Measurements from ENCODE around the gene STC2.

Gene STC2

DNA sequence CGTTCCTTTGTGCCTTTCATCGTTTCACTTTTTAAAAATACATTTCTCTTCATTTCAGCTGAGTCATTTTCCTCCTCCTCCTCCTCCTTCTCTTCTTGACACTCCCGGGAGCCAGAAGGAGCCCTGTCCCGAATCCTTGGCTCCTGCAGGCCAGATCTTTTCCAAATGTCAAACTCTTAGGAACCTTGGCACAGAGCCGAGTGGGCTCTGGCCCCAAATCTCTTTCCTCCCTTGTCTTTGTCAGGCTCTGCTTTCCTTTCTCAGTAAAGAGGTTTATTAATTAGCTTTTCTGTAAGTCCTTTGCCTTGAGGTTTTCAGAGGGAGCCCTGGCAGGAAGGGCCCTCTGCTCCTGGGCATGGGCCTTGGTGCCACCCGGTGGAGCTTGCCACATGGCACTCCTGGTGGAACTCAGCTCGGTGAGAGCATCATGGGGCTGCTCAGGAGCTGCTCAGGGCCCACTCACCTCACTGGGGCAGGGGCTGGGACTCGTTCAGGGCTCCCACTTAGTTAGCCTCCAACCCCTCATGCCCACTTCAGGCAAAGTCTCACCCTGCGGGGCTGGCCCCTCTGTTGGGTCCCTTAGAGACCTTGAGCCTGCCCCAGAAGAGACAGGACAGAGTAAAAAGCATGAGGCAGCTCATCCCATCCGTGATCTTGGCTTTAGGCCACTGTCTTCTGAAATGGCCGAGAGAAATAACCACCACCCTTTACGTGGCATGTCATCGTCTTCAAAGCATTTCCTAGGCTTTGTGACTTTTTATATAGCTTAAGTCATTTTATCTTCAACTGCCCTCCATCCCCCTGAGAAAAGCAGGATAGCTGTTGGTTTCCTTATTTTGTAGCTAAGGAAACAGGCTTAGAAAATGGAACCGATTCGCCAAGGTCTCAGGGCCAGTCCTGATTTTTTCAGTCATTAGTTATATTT, 17.1 kb downstream of the STC2 start:
- Histone ChIP-seq H3K4me3 (ENCODE audit: low read length) (peak overlapping the region; percentile 67), H3K27me3 (replicated peaks; ENCODE audit: control insufficient read depth, insufficient read depth, low read length) (no peaks in the 10 kb centered on the region), H3K4me1 (ENCODE audit: control insufficient read depth, insufficient read depth, low read length) (peaks cover 58% of the 10 kb centered on the region), H3K9me3 (ENCODE audit: control insufficient read depth, low read length) (peaks cover 11% of the 10 kb centered on the region), H3K36me3 (ENCODE audit: control insufficient read depth, insufficient read depth, low read length, severe bottlenecking) (no peaks in the 10 kb centered on the region), H3K9ac (ENCODE audit: low read length) (peak overlapping the region; percentile 86)
- DNase-seq (ENCODE audit: low read depth): peak; percentile 62

DNA sequence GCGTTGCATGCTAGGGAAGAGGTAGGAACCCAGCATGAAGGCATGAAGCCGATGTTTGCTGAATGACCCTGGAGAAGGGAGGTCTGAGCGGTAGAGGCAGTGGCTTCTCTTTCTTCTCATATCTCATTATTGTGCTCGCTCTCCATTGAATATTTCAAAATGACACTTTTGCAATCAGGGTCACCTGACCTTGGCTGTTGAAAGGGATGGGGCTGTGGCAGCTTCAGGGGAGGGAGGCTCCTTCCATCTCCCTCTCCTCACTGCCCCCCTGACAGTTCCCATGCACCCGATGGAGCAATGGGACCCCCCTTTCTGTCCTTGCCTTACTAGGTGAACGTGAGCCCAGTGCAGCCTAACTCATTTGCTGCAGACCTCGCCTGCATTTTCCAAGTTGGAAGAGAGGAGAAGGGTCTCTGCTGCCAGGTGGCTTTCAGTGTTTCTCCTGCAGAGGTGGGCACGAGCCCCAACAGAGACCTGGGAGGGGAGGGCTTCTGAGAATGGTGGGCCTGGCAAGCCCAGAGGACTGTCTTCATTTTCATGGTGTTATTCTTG, 17.9 kb downstream of the STC2 start:
- no peaks in the 10 kb centered on the region for H3K36me3 ChIP-seq (ENCODE audit: control insufficient read depth, insufficient read depth, low read length, severe bottlenecking)
- peak overlapping the region; percentile 67 for H3K4me3 ChIP-seq (ENCODE audit: low read length)
- no peaks in the 10 kb centered on the region for H3K27me3 ChIP-seq (replicated peaks; ENCODE audit: control insufficient read depth, insufficient read depth, low read length)
- peak overlapping the region; percentile 86 for H3K9ac ChIP-seq (ENCODE audit: low read length)
- no peak for DNase-seq (ENCODE audit: low read depth)
- H3K4me1 ChIP-seq (ENCODE audit: control insufficient read depth, insufficient read depth, low read length): peaks cover 50% of the 10 kb centered on the region
- peaks cover 11% of the 10 kb centered on the region for H3K9me3 ChIP-seq (ENCODE audit: control insufficient read depth, low read length)

DNA sequence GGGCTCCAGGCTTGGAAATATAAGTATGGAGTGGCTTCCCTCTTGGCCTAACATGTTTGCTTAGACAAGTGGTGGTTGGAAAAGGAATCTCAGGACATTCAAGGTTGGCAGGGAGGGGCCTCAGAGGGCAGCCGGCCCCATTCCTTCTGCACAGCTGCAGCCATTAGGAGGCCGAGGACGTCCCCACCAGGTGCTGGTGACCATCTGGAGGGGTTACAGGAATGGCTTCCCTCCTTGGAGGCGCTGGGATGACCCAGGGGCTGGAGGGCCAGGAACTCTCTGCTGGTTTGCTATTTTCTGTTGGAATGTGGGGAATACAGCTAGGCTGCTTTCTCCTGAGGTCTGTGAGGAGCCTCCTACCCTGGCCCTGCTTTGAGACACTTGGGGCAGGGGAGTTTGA, 18.5 kb downstream of the STC2 start:
- no peaks in the 10 kb centered on the region for H3K27me3 ChIP-seq (replicated peaks; ENCODE audit: control insufficient read depth, insufficient read depth, low read length)
- H3K4me1 ChIP-seq (ENCODE audit: control insufficient read depth, insufficient read depth, low read length): peaks cover 48% of the 10 kb centered on the region
- no peaks in the 10 kb centered on the region for H3K36me3 ChIP-seq (ENCODE audit: control insufficient read depth, insufficient read depth, low read length, severe bottlenecking)
- peaks cover 11% of the 10 kb centered on the region for H3K9me3 ChIP-seq (ENCODE audit: control insufficient read depth, low read length)
- peak overlapping the region; percentile 9 for H3K9ac ChIP-seq (ENCODE audit: low read length)
- no peak overlapping the region for H3K4me3 ChIP-seq (ENCODE audit: low read length)
- DNase-seq (ENCODE audit: low read depth): no peak

DNA sequence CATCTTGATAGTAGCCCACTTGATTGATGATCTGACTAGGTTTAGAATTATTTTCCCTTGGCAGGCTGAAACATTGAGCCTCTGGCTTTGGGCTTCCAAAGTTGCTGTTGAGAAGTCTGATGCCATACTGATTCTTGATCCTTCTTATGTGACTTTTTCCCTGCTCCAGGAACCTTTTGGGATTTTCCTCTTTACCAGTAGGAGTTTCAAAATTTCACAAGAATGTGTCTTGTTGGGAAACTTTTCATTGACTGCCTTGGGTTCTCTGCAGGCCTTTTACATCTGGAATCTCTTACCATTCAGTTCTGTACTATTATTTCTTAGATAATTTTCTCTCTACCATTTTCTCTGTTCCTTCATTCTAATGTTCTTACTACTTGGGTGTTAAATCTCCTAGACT, 20.0 kb downstream of the STC2 start:
- Histone ChIP-seq H3K4me1 (ENCODE audit: control insufficient read depth, insufficient read depth, low read length) (peaks cover 46% of the 10 kb centered on the region), H3K27me3 (replicated peaks; ENCODE audit: control insufficient read depth, insufficient read depth, low read length) (no peaks in the 10 kb centered on the region), H3K36me3 (ENCODE audit: control insufficient read depth, insufficient read depth, low read length, severe bottlenecking) (no peaks in the 10 kb centered on the region), H3K9me3 (ENCODE audit: control insufficient read depth, low read length) (peaks cover 11% of the 10 kb centered on the region), H3K9ac (ENCODE audit: low read length) (no peak overlapping the region), H3K4me3 (ENCODE audit: low read length) (peak overlapping the region; percentile 3)
- peak; percentile 78 for DNase-seq (ENCODE audit: low read depth)

DNA sequence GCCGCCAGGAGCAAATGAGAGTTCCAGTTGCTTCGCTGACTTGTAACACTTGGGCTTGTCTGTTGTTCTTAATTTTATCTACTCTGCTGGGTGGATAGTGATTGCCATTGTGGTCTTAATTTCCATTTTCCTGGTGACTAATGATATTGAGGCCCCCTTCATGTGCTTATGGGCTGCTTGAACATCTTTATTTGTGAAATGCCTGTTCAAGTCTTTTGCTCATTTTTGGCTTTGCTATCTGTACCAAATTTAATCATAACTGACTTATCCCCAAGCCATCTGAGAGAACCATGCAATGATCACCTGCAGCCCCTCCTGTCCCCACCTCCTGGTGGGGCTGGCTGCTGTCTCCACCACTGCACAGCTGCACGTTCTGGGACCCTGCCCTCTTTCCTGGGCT, 20.5 kb downstream of the STC2 start:
- no peaks in the 10 kb centered on the region for H3K36me3 ChIP-seq (ENCODE audit: control insufficient read depth, insufficient read depth, low read length, severe bottlenecking)
- DNase-seq (ENCODE audit: low read depth): no peak
- peaks cover 11% of the 10 kb centered on the region for H3K9me3 ChIP-seq (ENCODE audit: control insufficient read depth, low read length)
- H3K4me3 ChIP-seq (ENCODE audit: low read length): peak overlapping the region; percentile 3
- H3K27me3 ChIP-seq (replicated peaks; ENCODE audit: control insufficient read depth, insufficient read depth, low read length): no peaks in the 10 kb centered on the region
- H3K4me1 ChIP-seq (ENCODE audit: control insufficient read depth, insufficient read depth, low read length): peaks cover 42% of the 10 kb centered on the region
- H3K9ac ChIP-seq (ENCODE audit: low read length): no peak overlapping the region

DNA sequence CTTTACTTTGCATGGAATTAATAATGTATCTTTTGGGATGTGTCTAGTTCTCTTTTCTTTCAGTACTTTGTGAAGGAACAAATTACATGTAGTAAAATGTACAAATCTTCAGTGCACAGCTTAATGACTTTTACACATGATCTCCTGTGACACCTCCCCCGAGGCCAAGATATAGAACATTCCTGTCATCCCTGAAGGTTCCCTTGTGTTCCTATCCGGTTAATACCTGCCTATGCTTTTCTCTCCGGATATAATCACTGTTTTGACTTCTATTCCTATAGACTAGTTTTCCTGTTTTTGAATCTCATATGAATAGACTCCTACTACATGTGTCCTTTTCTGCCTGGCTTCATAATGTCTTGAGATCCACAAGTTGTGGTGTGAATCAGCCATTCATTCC, 21.5 kb downstream of the STC2 start:
- Histone ChIP-seq H3K4me3 (ENCODE audit: low read length) (no peak overlapping the region), H3K4me1 (ENCODE audit: control insufficient read depth, insufficient read depth, low read length) (peaks cover 46% of the 10 kb centered on the region), H3K36me3 (ENCODE audit: control insufficient read depth, insufficient read depth, low read length, severe bottlenecking) (no peaks in the 10 kb centered on the region), H3K27me3 (replicated peaks; ENCODE audit: control insufficient read depth, insufficient read depth, low read length) (no peaks in the 10 kb centered on the region), H3K9me3 (ENCODE audit: control insufficient read depth, low read length) (peaks cover 11% of the 10 kb centered on the region), H3K9ac (ENCODE audit: low read length) (no peak overlapping the region)
- DNase-seq (ENCODE audit: low read depth): no peak

DNA sequence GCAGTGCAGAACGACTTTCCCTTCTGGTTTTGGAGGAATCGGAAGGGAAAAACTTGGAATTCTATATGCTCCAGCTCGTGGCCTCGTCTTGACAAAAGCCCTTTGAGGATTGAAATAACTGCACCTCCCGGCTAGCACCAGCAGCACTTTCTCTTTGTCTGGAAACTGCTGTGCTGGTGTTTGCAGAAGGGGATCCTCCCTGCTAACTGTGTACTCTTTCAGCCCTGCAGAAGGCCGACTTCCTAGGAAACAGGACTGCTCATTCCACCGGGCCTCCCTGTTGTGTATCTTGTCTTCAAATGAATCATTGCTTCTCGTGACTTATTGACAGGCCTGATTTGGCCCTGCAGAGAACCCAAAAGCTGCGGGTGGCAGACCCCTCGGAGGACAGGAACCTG, 23.6 kb downstream of the STC2 start:
- H3K36me3 ChIP-seq (ENCODE audit: control insufficient read depth, insufficient read depth, low read length, severe bottlenecking): no peaks in the 10 kb centered on the region
- no peaks in the 10 kb centered on the region for H3K27me3 ChIP-seq (replicated peaks; ENCODE audit: control insufficient read depth, insufficient read depth, low read length)
- H3K4me1 ChIP-seq (ENCODE audit: control insufficient read depth, insufficient read depth, low read length): peaks cover 26% of the 10 kb centered on the region
- no peak for DNase-seq (ENCODE audit: low read depth)
- no peak overlapping the region for H3K4me3 ChIP-seq (ENCODE audit: low read length)
- H3K9ac ChIP-seq (ENCODE audit: low read length): no peak overlapping the region
- H3K9me3 ChIP-seq (ENCODE audit: control insufficient read depth, low read length): peaks cover 11% of the 10 kb centered on the region

DNA sequence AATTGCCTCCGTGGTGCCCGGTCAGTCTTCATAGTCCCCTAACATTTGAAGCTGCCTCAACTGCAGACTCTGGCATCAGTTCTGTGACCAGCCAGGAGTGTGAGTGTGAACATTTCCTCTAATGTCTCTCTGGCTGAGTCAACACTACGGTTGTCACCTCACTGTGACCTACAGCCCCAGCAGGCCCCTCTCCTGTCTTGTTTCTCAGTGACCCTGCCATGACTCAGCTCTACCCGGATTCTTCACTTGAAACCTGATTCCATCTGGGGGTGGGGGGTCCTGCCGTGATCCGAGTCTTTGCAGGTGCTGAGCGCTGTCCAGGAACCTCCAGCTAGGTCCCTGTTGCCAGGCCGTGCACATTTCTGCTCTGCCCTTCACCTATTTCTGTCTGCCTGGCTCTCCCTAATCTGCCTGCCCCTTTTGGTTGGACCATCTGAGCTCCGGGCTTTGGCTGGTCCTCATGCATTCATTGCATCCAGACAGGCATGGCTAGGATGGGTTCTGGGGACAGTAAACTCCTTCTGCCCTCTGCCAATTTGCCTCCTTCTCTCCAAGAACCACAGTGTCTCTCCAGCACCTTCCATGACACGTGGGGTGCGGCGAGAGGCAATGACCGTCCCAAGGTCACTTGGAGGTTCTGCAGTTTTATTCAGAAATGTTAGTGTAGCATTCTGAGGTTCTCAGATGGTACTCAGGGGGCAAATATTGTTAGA, 24.2 kb downstream of the STC2 start:
- H3K36me3 ChIP-seq (ENCODE audit: control insufficient read depth, insufficient read depth, low read length, severe bottlenecking): no peaks in the 10 kb centered on the region
- H3K27me3 ChIP-seq (replicated peaks; ENCODE audit: control insufficient read depth, insufficient read depth, low read length): no peaks in the 10 kb centered on the region
- peaks cover 11% of the 10 kb centered on the region for H3K9me3 ChIP-seq (ENCODE audit: control insufficient read depth, low read length)
- H3K4me3 ChIP-seq (ENCODE audit: low read length): no peak overlapping the region
- H3K9ac ChIP-seq (ENCODE audit: low read length): no peak overlapping the region
- H3K4me1 ChIP-seq (ENCODE audit: control insufficient read depth, insufficient read depth, low read length): peaks cover 20% of the 10 kb centered on the region
- no peak for DNase-seq (ENCODE audit: low read depth)

DNA sequence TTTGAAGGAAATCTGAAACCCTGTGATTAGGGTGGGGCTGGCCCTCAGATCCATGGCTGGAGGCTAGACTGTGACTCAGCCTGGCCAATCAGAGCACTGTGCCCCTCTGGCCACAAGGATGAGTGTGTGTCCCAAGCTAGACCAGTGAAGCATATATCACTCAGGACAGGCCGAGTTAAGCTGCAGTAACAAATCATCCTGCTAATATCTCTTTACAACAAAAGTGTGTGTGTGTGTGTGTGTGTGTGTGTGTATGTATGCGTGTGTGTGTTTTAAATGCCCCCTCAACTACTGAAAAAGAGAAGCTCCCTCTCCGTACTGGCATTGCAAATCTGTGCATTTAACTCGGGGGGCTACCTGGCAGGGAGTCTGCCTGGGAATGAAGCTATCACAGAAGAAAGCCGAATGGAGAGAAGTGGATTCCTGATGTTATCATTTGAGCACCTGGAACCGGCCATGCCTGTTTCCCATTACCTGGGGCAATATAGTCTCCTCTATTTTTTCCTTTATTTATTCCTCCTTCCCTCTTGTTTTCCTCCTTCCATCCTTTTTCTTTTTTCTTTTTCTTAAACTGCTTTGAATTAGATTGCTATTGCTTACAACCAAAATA, 25.6 kb downstream of the STC2 start:
- H3K4me3 ChIP-seq (ENCODE audit: low read length): no peak overlapping the region
- peak; percentile 82 for DNase-seq (ENCODE audit: low read depth)
- H3K9ac ChIP-seq (ENCODE audit: low read length): no peak overlapping the region
- H3K36me3 ChIP-seq (ENCODE audit: control insufficient read depth, insufficient read depth, low read length, severe bottlenecking): no peaks in the 10 kb centered on the region
- peaks cover 8% of the 10 kb centered on the region for H3K4me1 ChIP-seq (ENCODE audit: control insufficient read depth, insufficient read depth, low read length)
- H3K9me3 ChIP-seq (ENCODE audit: control insufficient read depth, low read length): peaks cover 7% of the 10 kb centered on the region
- no peaks in the 10 kb centered on the region for H3K27me3 ChIP-seq (replicated peaks; ENCODE audit: control insufficient read depth, insufficient read depth, low read length)

DNA sequence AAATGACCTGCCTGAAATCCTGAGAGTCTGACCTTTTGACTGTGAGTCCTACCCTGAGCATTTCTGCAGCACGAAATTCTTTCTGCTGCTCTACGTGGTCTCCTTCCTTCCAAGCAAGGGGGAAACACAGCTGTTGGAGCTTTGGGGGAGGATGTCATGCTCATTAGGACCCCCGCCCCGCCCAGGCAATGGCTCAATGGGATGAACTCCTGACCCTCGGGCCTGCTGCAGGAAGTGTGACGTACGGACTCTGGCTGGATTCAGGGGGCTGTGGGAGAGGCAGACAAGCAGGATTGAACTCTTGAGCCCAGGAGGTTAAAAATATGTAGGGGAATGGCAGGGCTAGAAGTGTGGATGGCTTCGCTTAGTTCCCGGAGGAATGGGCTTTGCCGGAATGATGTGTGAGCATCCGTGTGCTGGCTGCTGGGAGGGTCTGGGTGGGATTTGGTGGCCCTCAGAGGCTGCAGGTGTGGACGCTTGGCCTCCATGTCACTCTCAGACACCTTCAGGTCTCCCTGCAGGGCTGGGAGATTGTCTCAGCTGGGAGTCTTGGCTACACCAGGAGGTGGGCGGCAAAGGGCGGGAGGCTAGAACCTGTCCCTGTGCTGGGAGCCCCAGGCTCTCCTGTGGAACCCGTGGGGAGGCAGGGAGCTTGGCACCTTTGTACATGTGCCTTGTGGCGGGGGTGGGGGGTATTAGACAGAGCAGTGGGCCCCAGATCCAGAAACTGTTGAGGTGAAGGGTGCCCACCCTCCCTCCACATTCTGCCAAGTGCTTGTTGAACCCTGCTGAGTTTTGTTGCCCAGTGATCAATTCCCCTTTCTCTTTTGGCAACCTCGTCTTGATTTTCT, 26.3 kb downstream of the STC2 start:
- Histone ChIP-seq H3K9me3 (ENCODE audit: control insufficient read depth, low read length) (peaks cover 1% of the 10 kb centered on the region), H3K4me3 (ENCODE audit: low read length) (no peak overlapping the region), H3K9ac (ENCODE audit: low read length) (no peak overlapping the region), H3K4me1 (ENCODE audit: control insufficient read depth, insufficient read depth, low read length) (peaks cover 8% of the 10 kb centered on the region), H3K27me3 (replicated peaks; ENCODE audit: control insufficient read depth, insufficient read depth, low read length) (no peaks in the 10 kb centered on the region), H3K36me3 (ENCODE audit: control insufficient read depth, insufficient read depth, low read length, severe bottlenecking) (no peaks in the 10 kb centered on the region)
- DNase-seq (ENCODE audit: low read depth): no peak

All from adipocyte (in vitro differentiated cells).